Thyroid gland (tissue), 4 donors: ENCODE measurements around the gene PABPN1L. TPM values are rescaled to one million over a fixed set of nuclear protein-coding genes. Genes with fewer than 3 reads are reported as not detected.
"Not testable (repeated sequence)": the region's sequence is repeated elsewhere in the genome, so short reads cannot be mapped to it uniquely, and the experiment has no call there.

Experiments used
- DNase-seq, 2 donors: peaks; one replicate each; pipeline ENCODE4 v3.0.0-alpha.2; 2019
- H3K27ac ChIP-seq, 3 donors: fragments of 200-600 bp; sonication (generic); 1 replicate in 2 of 3; 2 replicates in 1 of 3; pipeline ENCODE4 v1.5.1; 2016 to 2019; ENCODE audit warnings: mild to moderate bottlenecking in 1 of 3, moderate library complexity in 1 of 3
- H3K27me3 ChIP-seq: fragments of 200-600 bp; sonication (generic); one replicate; pipeline ENCODE4 v1.5.1; 2019
- H3K36me3 ChIP-seq, 2 donors: fragments of 200-600 bp; sonication (generic); one replicate each; pipeline ENCODE4 v1.5.1; 2016 to 2019
- H3K4me1 ChIP-seq, 2 donors: fragments of 200-600 bp; sonication (generic); one replicate each; pipeline ENCODE4 v1.5.1; 2017 to 2019
- H3K4me3 ChIP-seq, 3 donors: fragments of 200-600 bp; sonication (generic); replicated peaks in 1 of 3; 1 replicate in 2 of 3; 2 replicates in 1 of 3; pipeline ENCODE4 v1.5.1; 2016; ENCODE audit warnings: mild to moderate bottlenecking in 1 of 3
- H3K9me3 ChIP-seq: fragments of 200-600 bp; sonication (generic); one replicate; pipeline ENCODE4 v1.5.1; 2017
- POLR2A ChIP-seq, 2 donors: fragments of 450-650 bp; IDR thresholded peaks; one replicate each; pipeline ENCODE4 v1.6.1; 2017; ENCODE audit warnings: antibody characterized with exemption in 2 of 2, mild to moderate bottlenecking in 2 of 2, moderate library complexity in 1 of 2
- WGBS, 2 donors: methylation state at CpG; one replicate each; pipeline ENCODE4 v1.1.5; 2017; 5-methylcytosine and 5-hydroxymethylcytosine counted together
- intact Hi-C: fragments of 100-400 bp; cut with DNase I; formaldehyde crosslinking; loops from one replicate; pipeline ENCODE4 v1.15.1; 2023
- total RNA-seq, 4 donors: library from RNA; depleted of rRNA; stranded (reverse); fragments of >200 nt; gene quantifications; one replicate each; pipeline ENCODE4 v1.2.3, GENCODE V29; 2016
- TF ChIP-seq, protein P1 (sequence below), 6 experiments: fragments of 200-600 bp in 3 of 6; fragments of 450-650 bp in 3 of 6; sonication (generic) in 3 of 6; IDR thresholded peaks; one replicate each; pipeline ENCODE4 v1.5.1; 2016 to 2019; ENCODE audit warnings: antibody characterized with exemption in 6 of 6, mild to moderate bottlenecking in 2 of 6, inconsistent platforms in 1 of 6, moderate library complexity in 1 of 6

PABPN1L gene
- total RNA-seq, 4 donors from 2014 or later: not detected

DNA sequence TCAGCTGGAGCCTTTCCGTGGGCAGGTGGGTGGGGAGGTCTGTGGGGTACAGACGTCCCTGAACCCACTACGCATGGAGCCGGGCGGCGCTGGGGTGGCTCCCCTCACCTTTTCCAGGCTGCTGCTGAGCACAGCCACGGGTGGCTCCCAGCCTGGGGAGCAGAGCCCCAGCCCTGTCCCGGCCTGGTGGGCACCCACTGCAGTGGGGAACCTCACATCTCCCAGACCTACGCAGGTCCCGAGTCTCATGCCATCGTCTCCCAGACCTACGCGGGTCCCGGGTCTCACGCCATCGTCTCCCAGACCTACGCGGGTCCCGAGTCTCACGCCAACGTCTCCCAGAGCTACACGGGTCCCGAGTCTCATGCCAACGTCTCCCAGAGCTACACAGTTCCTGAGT lies 37.7 kb downstream of the PABPN1L start:
- Histone ChIP-seq H3K4me3 (no peak overlapping the region), H3K27ac (no peak overlapping the region), H3K4me1 (no peaks in the 10 kb centered on the region), H3K9me3 (no peaks in the 10 kb centered on the region), H3K27me3 (no peaks in the 10 kb centered on the region), H3K36me3 (no peaks in the 10 kb centered on the region)
- no peak for TF ChIP-seq POLR2A (IDR thresholded peaks at IDR 0.05)
- intact Hi-C loops: no loop called here
- DNase-seq: no peak
- 91 to 93% methylated on average over 18 to 24 of the region's 24 CpGs for WGBS, 2 donors

DNA sequence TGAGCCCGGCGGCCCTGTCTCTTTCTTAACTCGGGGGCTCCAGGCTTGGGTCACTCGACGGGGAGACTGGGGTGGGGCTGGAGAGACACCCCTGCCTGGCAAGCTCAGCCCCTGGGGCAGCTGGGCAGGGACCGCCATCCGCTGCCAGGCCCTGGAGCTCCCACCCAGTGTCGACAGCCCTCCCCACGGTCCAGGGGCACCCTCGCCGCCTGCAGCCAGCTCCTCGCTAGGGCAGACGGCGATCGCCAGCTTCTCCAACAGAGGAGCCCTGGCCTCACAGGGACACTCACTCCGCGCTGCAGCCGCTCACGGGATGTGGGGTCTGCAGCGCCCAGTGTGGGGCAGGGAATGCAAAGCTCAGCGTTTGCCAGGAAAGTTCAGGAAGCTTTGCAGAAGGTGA lies 38.7 kb downstream of the PABPN1L start:
- H3K4me3 ChIP-seq: no peak overlapping the region
- H3K4me1 ChIP-seq: no peaks in the 10 kb centered on the region
- no peak for DNase-seq
- no peaks in the 10 kb centered on the region for H3K36me3 ChIP-seq
- intact Hi-C loops: no loop called here
- no peak overlapping the region for H3K27ac ChIP-seq
- WGBS, 2 donors: 95% methylated on average over 12 to 19 of the region's 21 CpGs
- no peaks in the 10 kb centered on the region for H3K9me3 ChIP-seq
- H3K27me3 ChIP-seq: no peaks in the 10 kb centered on the region
- TF ChIP-seq, protein P1, sequence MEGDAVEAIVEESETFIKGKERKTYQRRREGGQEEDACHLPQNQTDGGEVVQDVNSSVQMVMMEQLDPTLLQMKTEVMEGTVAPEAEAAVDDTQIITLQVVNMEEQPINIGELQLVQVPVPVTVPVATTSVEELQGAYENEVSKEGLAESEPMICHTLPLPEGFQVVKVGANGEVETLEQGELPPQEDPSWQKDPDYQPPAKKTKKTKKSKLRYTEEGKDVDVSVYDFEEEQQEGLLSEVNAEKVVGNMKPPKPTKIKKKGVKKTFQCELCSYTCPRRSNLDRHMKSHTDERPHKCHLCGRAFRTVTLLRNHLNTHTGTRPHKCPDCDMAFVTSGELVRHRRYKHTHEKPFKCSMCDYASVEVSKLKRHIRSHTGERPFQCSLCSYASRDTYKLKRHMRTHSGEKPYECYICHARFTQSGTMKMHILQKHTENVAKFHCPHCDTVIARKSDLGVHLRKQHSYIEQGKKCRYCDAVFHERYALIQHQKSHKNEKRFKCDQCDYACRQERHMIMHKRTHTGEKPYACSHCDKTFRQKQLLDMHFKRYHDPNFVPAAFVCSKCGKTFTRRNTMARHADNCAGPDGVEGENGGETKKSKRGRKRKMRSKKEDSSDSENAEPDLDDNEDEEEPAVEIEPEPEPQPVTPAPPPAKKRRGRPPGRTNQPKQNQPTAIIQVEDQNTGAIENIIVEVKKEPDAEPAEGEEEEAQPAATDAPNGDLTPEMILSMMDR (IDR thresholded peaks at IDR 0.05): no peak
- TF ChIP-seq POLR2A (IDR thresholded peaks at IDR 0.05): no peak

DNA sequence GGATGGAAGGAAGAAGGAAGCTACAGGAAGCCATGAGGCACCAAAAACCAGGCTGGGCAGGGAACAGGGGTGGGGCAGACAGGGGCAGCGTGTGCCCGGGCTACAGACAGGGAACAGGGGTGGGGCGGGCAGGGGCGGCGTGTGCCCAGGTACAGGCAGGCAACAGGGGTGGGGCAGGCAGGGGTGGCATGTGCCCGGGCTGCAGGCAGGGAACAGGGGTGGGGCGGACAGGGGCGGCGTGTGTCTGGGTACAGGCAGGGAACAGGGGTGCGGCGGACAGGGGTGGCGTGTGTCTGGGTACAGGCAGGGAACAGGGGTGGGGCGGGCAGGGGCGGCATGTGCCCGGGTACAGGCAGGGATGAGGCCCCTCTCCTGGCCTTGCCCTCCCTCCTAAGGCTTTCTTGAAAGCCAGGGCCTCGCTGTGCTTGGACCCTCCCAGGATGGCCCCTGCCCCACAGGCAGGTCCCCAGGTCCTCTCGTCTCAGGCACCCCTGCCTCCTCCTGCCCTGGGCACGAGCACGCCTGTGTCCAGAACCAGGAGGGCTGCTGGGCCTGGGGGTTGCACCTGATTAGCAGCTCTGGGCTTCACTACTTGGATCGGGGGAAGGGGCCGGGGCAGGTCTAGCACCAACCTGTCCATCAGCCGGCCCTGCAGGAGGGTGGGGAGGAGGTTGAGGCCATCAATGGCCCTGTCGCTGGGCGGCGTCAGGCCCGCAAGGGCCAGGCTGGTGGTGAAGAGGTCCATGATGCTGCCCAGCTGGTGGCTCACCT lies 40.2 kb downstream of the PABPN1L start:
- no peaks in the 10 kb centered on the region for H3K36me3 ChIP-seq
- DNase-seq: no peak

DNA sequence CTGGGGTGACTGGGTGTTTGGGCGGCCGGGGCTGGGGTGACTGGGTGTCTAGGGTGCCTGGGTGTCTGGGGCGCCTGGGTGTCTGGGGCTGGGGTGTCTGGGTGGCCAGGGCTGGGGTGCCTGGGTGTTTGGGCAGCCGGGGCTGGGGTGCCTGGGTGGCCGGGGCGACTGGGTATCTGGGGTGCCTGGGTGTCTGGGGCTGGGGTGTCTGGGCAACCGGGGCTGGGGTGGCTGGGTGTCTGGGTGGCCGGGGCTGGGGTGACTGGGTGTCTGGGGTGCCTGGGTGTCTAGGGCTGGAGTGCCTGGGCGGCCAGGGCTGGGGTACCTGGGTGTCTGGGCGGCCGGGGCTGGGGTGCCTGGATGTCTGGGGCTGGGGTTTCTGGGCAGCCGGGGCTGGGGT lies 41.3 kb downstream of the PABPN1L start:
- Histone ChIP-seq H3K36me3 (no peaks in the 10 kb centered on the region), H3K9me3 (no peaks in the 10 kb centered on the region), H3K27ac (no peak overlapping the region), H3K4me1 (no peaks in the 10 kb centered on the region), H3K27me3 (no peaks in the 10 kb centered on the region), H3K4me3 (no peak overlapping the region)
- TF ChIP-seq, protein P1 (IDR thresholded peaks at IDR 0.05): no peak
- TF ChIP-seq POLR2A (IDR thresholded peaks at IDR 0.05): no peak
- WGBS, 2 donors: 55 to 94% methylated on average over 2 to 4 of the region's 12 CpGs
- DNase-seq: no peak
- intact Hi-C loops: no loop called here

More for the DNA sequence above, 40.2 kb downstream of the PABPN1L start:
- TF ChIP-seq, protein P1 (IDR thresholded peaks at IDR 0.05): no peak
- no peak for TF ChIP-seq POLR2A (IDR thresholded peaks at IDR 0.05)
- 88 to 92% methylated on average over 10 to 25 of the region's 26 CpGs for WGBS, 2 donors
- H3K4me1 ChIP-seq: no peaks in the 10 kb centered on the region
- H3K27ac ChIP-seq: no peak overlapping the region
- no peak overlapping the region for H3K4me3 ChIP-seq
- H3K27me3 ChIP-seq: no peaks in the 10 kb centered on the region
- H3K9me3 ChIP-seq: no peaks in the 10 kb centered on the region
- intact Hi-C loops: no loop called here

DNA sequence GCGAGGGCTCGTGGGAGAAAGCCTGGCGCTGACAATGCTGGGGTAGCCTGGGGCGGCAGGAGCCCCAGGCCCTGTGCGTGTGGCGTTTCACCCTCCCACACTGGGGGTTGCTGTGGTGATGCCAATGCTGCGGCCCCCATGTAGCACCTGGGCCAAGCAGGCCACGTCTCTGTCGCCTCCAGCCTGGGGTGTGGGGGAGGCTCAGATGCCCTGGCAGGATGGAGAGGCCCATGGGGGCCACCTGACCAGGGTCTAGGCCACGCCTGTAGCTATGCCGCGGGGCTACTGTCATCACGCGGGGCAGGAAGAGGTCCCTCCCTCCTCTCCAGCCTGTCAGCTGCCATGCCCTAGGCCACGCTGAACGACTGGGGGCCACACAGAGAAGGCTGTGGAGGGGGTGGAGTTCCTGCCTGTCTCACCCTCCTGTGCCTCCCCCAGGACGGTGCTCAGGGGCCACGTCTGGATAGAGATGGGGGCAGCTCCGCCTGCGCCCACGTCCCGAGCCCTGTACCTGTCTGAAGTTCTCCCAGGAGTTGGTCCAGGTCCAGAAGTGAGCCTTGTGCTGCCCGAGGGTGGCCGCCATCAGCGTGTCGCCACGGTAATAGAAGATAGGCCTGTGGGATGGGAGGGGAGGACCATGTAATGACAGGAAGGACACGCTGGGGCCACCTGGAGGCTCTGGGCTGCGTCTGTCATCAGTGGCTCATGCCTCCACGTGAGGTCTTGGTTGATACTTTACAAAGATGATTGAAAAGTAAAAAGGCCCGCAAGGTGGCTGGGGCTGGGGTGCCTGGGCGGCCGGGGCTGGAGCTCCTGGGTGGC lies 42.0 kb downstream of the PABPN1L start:
- H3K4me1 ChIP-seq: no peaks in the 10 kb centered on the region
- no peaks in the 10 kb centered on the region for H3K27me3 ChIP-seq
- H3K4me3 ChIP-seq: no peak overlapping the region
- 89 to 91% methylated on average over 22 to 31 of the region's 33 CpGs for WGBS, 2 donors
- DNase-seq: no peak
- no peaks in the 10 kb centered on the region for H3K9me3 ChIP-seq
- intact Hi-C loops: no loop called here
- H3K36me3 ChIP-seq: no peaks in the 10 kb centered on the region
- TF ChIP-seq, protein P1 (IDR thresholded peaks at IDR 0.05): no peak
- TF ChIP-seq POLR2A (IDR thresholded peaks at IDR 0.05): no peak
- no peak overlapping the region for H3K27ac ChIP-seq

DNA sequence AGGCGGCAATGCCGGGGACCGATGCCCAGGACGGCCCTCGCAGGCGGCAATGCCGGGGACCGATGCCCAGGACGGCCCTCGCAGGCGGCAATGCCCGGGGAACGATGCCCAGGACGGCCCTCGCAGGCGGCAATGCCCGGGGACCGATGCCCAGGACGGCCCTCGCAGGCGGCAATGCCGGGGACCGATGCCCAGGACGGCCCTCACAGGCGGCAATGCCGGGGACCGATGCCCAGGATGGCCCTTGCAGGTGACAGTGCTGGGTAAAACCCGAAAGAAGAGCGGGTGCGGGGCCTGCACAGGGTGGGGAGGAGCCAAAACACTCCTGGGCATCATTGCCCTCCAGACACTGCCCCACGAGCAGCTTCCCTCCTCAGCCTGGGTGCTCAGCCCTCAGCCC lies 42.8 kb downstream of the PABPN1L start:
- intact Hi-C loops, H3K9me3 ChIP-seq, H3K4me3 ChIP-seq, H3K4me1 ChIP-seq, H3K27ac ChIP-seq, DNase-seq, H3K27me3 ChIP-seq, H3K36me3 ChIP-seq: not testable (repeated sequence)
- WGBS, 2 donors: 96 to 99% methylated on average over 7 to 10 of the region's 31 CpGs
